RWPE2 (cell line): ENCODE data around the gene PLAAT3.

Experiments
- ATAC-seq: fragments of 200-7000 bp; cut with Tn5 transposase; 3 replicates; pipeline ENCODE4 v1.9.1; 2021; ENCODE audit warnings: low read depth
- DNase-seq: peaks from one replicate; pipeline ENCODE4 v3.0.0-alpha.2; 2020; ENCODE audit warnings: low spot score
- H3K27ac ChIP-seq: fragments of 450-650 bp; 2 replicates; pipeline ENCODE4 v1.5.1; 2017; ENCODE audit warnings: mild to moderate bottlenecking; ENCODE audit not compliant: poor library complexity, severe bottlenecking
- H3K27me3 ChIP-seq: fragments of 250-450 bp; sonication (Bioruptor Pico); 2 replicates; pipeline ENCODE4 v1.5.1; 2021; ENCODE audit warnings: mild to moderate bottlenecking, moderate library complexity; ENCODE audit not compliant: insufficient read depth, poor library complexity, severe bottlenecking
- H3K36me3 ChIP-seq: fragments of 250-450 bp; sonication (Bioruptor Pico); 2 replicates; pipeline ENCODE4 v1.5.1; 2020; ENCODE audit warnings: low read depth, mild to moderate bottlenecking, moderate library complexity
- H3K4me1 ChIP-seq: fragments of 250-450 bp; sonication (Bioruptor Pico); 2 replicates; pipeline ENCODE4 v1.5.1; 2021; ENCODE audit warnings: mild to moderate bottlenecking, moderate library complexity; ENCODE audit not compliant: insufficient read depth, poor library complexity, severe bottlenecking
- H3K4me3 ChIP-seq: fragments of 250-450 bp; sonication (Bioruptor Pico); 2 replicates; pipeline ENCODE4 v1.5.1; 2021; ENCODE audit warnings: mild to moderate bottlenecking, moderate library complexity; ENCODE audit not compliant: severe bottlenecking
- H3K9me3 ChIP-seq: fragments of 250-450 bp; sonication (Bioruptor Pico); 2 replicates; pipeline ENCODE4 v1.5.1; 2021; ENCODE audit warnings: mild to moderate bottlenecking, moderate library complexity; ENCODE audit not compliant: severe bottlenecking
- TF ChIP-seq, protein P1 (sequence below): fragments of 450-650 bp; IDR thresholded peaks from one replicate; pipeline ENCODE4 v1.5.1; 2017; ENCODE audit warnings: mild to moderate bottlenecking, moderate library complexity; ENCODE audit not compliant: poor library complexity, severe bottlenecking

PLAAT3 gene

DNA sequence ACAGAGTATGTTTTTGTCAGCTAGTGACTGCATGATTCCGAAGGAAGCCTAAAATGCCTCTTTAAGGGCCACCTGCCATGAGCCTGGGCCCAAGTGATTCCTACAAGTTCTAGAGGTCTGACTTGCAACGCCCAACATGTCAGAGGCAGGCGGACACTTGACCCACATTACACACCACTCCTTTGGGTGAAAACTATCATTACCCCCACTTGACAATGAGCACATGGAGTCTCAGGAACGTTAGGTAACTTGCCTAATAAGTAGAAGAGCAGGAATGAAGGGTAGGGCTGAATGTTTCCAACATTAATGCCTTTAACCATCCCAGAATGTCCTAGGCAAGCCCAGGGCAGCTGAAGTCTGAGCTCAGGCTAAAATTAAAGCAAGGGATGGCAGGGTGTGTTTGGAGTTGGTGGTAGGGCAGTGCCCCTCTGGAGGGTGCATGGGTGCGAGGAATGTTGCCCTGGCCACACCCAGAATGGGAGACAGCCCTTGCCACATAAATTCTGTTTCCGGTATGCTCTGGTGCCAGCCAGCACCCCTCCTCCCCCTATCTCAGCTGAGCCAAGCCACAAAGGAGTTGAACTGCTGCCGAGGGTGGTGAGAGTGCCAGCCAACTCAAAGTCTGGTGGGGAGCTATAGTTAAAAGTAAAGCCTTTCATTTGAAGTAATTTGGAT is 53.6 kb downstream of the PLAAT3 start:
- no peaks in the 10 kb centered on the region for H3K27me3 ChIP-seq
- no peaks in the 10 kb centered on the region for H3K36me3 ChIP-seq
- peak overlapping the region; percentile 36 for H3K27ac ChIP-seq
- H3K9me3 ChIP-seq = no peaks in the 10 kb centered on the region
- TF ChIP-seq, protein P1, sequence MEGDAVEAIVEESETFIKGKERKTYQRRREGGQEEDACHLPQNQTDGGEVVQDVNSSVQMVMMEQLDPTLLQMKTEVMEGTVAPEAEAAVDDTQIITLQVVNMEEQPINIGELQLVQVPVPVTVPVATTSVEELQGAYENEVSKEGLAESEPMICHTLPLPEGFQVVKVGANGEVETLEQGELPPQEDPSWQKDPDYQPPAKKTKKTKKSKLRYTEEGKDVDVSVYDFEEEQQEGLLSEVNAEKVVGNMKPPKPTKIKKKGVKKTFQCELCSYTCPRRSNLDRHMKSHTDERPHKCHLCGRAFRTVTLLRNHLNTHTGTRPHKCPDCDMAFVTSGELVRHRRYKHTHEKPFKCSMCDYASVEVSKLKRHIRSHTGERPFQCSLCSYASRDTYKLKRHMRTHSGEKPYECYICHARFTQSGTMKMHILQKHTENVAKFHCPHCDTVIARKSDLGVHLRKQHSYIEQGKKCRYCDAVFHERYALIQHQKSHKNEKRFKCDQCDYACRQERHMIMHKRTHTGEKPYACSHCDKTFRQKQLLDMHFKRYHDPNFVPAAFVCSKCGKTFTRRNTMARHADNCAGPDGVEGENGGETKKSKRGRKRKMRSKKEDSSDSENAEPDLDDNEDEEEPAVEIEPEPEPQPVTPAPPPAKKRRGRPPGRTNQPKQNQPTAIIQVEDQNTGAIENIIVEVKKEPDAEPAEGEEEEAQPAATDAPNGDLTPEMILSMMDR = no peak
- H3K4me3 ChIP-seq = no peak overlapping the region
- peaks cover 22% of the 10 kb centered on the region for H3K4me1 ChIP-seq
- ATAC-seq (peak; percentile 28; the same call in 2 of the 3 replicates), DNase-seq (no peak)

DNA sequence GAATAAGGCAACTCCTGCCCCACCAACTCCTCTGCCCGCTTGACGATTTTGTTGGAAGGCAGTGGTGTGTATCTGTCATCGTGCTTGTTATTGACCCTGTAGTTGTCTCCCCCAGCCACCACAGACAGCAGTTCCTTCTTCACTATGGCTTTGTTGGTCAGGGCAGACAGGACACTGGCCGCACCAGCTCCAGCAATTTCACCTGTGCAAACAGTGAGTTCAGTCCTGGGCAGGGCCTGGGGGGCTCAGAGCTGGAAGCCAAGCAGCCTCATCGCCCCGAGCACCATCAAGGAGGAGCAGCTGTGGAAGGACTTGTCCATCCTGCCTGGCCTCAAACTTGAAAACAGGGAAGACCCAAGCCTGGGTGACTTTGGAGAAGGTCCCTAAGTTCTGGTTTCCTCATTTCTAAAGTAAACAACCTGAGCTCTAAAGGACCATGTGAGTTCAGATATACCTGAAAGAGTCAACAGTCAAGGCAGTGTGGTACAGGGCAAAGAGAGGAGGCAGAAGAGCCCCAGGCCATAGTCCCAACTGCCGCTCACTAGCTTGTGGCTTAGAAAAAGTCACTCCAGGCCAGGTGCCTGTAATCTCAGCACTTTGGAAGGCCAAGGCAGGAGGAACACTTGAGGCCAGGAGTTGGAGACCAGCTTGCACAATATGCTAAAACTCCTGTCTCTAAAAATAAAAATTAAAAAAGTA is 55.6 kb downstream of the PLAAT3 start:
- H3K4me3 ChIP-seq = no peak overlapping the region
- peaks cover 10% of the 10 kb centered on the region for H3K4me1 ChIP-seq
- H3K36me3 ChIP-seq = no peaks in the 10 kb centered on the region
- ATAC-seq = no peak
- H3K27me3 ChIP-seq = no peaks in the 10 kb centered on the region
- DNase-seq = no peak
- no peaks in the 10 kb centered on the region for H3K9me3 ChIP-seq
- no peak overlapping the region for H3K27ac ChIP-seq
- TF ChIP-seq, protein P1 = no peak

DNA sequence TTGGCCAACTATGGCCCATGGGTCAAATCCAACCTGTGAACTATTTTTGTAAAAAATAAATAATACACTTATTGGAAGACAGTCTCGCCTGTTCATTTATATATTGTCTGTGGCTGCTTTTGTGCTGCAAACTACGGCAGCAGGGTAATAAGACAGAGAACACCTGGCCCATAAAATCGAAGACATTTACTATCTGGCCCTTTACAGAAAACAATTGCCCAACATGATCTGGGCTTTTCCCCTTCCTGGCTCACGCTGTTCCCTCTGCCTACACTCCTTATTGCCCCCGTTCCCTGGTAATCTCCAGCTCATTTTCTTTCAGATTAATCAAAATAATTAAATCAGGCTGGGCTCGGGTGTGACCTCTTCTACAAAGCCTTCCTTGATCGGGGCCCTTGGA is 56.7 kb downstream of the PLAAT3 start:
- ATAC-seq (no peak), DNase-seq (no peak)
- TF ChIP-seq, protein P1 = no peak
- Histone ChIP-seq H3K27ac (no peak overlapping the region), H3K27me3 (no peaks in the 10 kb centered on the region), H3K9me3 (no peaks in the 10 kb centered on the region), H3K36me3 (no peaks in the 10 kb centered on the region), H3K4me3 (no peak overlapping the region), H3K4me1 (peaks cover 10% of the 10 kb centered on the region)

DNA sequence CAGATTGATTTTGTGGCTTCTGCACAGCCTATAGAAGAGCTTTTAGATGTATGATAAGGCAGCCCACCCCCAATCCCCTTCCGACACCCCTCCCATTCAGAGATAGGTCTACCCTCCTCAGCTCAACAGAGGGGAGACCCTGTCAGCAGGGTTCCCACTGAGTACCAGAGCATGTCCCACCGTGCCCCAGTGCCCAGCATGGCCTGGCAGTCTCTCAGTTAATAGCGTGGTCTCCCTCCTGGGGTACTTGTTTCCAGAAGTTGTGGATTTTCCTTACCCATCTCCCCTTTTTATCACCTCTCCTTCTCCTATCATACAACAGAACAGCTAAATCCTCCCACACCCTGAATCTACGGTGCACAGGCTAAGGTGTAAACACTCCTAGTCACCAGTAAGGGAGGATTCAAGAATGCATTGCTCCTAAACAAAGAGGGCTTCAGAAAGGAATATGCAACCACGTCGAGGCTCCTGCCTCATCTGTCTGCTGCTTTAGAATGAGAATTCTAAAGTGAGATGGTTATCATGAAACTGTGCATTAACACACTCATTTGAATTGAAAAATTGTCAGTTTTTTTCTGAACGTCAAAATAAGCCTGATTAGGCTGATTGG is 57.7 kb downstream of the PLAAT3 start:
- Histone ChIP-seq H3K9me3 (no peaks in the 10 kb centered on the region), H3K27ac (no peak overlapping the region), H3K36me3 (no peaks in the 10 kb centered on the region), H3K4me3 (no peak overlapping the region), H3K27me3 (no peaks in the 10 kb centered on the region), H3K4me1 (peaks cover 10% of the 10 kb centered on the region)
- no peak for DNase-seq
- TF ChIP-seq, protein P1 = no peak
- no peak for ATAC-seq
